Activated CD8-positive, alpha-beta memory T cell treated with anti-CD3 and anti-CD28 coated beads, Interleukin-2, amount 50 U/mL, for 48 hours (primary cell): ENCODE results near the gene CRBN.

ENCODE experiments used
- DNase-seq: peaks from one replicate; pipeline ENCODE4 v3.0.0-alpha.2; 2020

Gene CRBN

DNA sequence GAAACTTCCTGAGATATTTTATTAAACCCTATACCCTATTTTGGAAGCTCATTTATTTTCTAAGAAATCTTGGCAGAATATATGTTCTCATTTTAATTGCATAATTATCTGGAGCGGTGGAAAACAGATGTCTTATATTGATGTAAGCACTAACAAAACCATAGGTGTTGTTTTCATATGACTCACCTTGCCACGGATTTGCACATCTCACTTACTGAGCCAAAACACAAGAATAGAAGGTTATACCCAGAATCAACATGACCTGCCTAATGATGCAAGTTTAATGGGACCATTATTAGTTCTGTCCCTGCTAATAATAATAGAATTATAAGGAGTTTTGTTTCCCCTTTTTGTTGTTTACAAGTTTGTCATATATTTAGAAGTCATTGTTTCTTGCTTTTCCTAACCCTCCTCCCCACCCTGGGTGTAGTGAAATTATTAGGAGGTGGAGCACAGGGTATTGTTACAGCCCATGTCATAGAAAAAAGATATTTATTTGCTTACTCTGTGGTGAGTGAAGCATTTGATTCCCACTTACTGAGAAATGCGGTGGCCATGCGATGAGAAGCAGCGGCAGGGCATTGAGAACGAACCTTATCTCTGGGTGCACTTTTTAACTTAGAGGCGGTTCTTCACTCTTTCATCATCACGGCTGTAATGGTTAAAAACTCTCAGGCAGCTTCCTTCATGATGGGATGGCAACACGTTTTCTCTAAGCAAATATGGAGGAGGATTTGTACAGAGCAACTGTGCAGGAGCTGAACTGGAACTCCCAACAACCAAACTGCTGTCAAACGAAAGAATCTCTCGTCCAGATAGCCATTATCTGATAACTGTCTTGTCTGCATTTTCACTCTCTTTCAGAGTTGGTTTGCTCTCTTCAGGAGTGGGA is 69.8 kb downstream of the CRBN start:
- DNase-seq = no peak

DNA sequence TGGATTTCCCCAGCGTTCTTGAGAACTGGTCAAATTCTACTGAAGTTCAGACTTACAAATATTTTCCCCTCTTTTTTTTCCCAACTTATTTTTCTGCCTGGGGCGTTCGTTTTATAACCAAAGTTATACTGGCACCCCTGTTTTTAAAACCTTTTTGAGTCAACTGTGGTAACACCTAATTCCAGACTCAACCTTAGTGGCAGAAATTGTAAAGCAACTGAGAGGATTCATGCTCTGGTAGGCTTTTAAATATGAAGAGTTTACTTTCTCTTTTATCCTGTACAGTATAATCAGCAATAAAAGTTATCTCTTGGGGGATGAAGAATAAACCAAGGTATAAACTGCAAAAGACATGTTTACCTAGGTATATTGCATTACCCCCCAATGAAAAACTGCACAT is 71.6 kb downstream of the CRBN start:
- no peak for DNase-seq

DNA sequence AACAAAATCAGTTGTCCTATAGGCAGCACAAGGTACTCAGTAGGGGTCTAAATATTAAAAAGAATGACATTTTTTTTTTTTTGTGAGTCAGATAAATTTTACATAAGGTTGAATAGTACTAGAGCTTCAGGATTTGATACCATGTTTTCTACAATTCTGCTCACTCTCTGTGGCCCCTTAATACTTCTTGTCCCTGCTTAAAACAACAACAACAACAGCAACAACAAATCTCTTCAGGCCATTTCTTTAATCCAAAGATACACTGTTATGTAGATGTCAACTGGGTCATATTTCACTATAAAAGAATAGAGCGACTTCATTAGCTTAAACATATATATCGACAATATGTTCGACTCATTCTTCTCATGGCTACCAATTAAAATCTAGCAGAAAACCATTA is 72.3 kb downstream of the CRBN start:
- DNase-seq = no peak

DNA sequence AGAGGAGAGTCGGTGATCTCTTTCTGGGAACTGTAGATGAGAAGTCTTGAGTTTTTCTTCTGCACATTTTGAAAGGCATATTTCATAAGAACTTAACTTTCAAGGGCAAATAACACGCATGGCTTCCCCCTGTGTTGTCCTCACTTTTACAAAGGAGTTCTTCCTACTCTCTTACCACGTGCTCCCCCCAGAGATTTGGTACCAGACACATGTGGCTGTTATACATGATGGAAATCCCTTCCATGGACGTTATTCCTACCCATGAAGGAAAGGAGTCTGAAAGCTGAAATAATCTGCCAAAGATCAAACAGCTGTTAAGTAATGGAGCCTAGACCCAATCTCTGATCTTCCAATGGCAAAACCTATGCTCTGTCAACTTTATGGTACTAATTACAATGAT is 73.7 kb downstream of the CRBN start:
- DNase-seq = no peak

DNA sequence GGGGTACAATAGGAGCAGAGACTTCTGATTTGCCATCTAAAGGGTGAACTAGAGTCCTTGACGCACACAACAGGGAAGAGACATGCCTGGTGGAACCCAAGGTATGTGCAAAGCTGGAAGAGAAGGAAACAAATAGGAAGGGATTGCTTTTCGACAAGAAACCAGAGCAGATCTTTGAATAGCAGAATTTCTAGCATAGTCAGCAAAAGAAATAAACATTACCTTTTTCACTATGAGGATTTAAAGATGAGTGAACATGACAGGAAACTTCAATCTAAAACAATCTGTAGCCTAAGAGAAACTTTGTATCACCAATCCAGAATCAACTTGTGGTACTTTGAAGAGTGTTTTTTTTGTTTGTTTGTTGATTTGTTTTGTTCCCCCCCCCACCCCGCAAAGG is 74.2 kb downstream of the CRBN start:
- DNase-seq = no peak

DNA sequence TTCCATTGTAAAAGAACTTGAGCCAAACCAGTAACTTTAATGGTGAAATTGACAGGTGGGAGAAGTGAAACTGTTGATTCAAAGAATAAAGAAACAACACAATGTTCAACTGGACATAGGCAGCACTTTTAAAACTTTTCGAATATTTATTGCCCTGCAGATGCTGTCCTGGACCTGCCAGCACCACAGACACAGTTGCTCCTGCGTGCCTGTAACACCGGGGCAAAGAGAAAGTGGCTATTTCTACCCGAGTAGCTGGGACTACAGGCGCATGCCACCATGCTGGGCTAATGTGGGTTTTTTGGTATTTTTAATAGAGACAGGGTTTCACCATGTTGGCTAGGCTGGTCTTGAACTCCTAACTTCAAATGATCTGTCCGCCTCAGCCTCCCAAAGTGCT is 76.7 kb downstream of the CRBN start:
- DNase-seq = no peak

DNA sequence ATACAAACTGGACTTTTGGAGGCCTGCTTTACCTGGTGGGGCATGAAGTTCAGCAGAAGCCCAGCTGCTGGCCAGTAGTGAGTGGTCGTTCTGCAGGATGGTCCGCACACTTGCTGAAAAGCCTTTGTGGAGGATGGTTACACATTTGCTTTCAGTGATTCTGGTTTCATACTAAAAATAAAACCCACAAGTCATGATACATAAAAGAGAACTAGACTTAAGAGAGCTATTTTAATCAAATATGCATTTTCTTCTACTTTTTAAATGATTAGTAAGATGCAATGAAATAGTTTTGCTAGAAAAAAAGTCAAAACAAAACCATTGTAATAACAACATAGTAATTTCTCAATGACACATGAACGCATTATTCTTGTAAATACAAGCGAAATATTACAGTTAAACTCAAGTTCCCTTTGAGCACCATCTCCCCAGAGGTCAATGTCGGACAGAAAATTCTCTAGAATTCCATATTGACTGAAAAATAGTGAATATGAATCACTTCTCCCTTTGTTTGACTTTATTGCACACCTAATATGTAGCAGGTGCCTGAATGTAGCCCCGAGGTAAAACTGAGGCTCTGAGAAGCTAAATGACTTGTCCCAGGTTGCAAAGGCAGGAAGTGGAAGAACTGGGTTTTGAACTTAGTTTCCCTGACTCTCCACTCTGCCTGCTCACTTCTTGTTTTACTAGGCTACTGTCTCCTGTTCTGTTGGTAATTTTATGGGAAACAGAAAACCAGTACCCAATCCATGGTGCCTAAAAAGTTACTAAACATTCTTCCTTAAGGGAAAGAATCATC is 77.6 kb downstream of the CRBN start:
- DNase-seq = no peak
